ENCODE results near the gene DLGAP1. TPM values are rescaled to one million over a fixed set of nuclear protein-coding genes. Genes with fewer than 3 reads are reported as not detected.

Gene DLGAP1
- total RNA-seq, 1 donor from 2014 or later: 7.7 TPM

DNA sequence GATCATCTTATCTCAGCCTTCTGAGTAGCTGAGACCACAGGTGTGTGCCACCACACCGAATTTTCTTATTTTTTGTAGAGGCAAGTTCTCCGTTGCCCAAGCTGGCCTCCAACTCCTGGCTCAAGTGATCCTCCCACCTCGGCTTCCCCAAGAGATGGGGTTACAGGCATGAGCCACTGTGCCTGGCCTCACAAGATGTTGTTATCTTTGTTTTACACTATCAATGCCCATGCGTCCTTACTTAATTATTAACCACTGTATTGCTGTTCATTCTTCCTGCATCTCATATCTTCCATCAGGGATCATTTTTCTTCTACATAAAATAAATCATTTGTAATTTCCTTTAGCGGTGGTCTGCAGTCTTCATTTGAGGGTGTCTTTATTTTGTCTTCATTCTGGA is 823.2 kb downstream of the DLGAP1 start:
- no peaks in the 10 kb centered on the region for H3K27me3 Mint-ChIP-seq (ENCODE audit: low read depth)
- no peaks in the 10 kb centered on the region for H3K9me3 Mint-ChIP-seq (ENCODE audit: low read depth)
- no peaks in the 10 kb centered on the region for H3K36me3 Mint-ChIP-seq (ENCODE audit: low read depth)
- H3K4me1 Mint-ChIP-seq (ENCODE audit: low read depth): peaks cover 14% of the 10 kb centered on the region
- H3K4me3 Mint-ChIP-seq (ENCODE audit: unreplicated experiment): no peak overlapping the region
- H3K27ac Mint-ChIP-seq (ENCODE audit: unreplicated experiment): no peak overlapping the region
- TF ChIP-seq, protein P1, sequence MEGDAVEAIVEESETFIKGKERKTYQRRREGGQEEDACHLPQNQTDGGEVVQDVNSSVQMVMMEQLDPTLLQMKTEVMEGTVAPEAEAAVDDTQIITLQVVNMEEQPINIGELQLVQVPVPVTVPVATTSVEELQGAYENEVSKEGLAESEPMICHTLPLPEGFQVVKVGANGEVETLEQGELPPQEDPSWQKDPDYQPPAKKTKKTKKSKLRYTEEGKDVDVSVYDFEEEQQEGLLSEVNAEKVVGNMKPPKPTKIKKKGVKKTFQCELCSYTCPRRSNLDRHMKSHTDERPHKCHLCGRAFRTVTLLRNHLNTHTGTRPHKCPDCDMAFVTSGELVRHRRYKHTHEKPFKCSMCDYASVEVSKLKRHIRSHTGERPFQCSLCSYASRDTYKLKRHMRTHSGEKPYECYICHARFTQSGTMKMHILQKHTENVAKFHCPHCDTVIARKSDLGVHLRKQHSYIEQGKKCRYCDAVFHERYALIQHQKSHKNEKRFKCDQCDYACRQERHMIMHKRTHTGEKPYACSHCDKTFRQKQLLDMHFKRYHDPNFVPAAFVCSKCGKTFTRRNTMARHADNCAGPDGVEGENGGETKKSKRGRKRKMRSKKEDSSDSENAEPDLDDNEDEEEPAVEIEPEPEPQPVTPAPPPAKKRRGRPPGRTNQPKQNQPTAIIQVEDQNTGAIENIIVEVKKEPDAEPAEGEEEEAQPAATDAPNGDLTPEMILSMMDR (IDR thresholded peaks at IDR 0.05): no peak
- no peak for DNase-seq (ENCODE audit: low spot score)

DNA sequence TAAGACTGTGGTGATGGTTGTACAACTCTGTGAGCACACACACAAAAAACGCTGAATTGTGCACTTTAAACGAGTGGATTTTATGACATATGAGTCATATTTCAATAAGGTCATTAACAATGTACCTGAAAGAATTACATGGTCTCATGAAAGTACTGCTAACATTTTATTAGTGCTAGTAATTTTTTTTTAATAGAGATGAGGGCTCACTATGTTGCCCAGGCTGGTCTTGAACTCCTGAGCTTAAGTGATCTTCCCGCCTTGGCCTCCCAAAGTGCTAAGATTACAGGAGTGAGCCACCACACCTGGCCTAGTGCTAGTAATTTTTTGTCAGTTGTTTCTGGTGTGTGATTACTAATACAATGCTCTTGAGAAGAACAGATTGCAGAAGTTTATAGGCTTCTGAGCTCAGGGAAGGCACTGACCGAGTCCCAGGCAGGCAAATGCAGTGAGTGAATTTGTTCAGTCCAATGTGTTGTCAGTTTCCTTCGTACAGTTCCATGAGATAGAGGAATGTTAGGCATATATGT is 828.1 kb downstream of the DLGAP1 start:
- TF ChIP-seq, protein P1 (IDR thresholded peaks at IDR 0.05): no peak
- Mint-ChIP-seq H3K27ac (ENCODE audit: unreplicated experiment) (peak overlapping the region; percentile 88), H3K27me3 (ENCODE audit: low read depth) (no peaks in the 10 kb centered on the region), H3K9me3 (ENCODE audit: low read depth) (no peaks in the 10 kb centered on the region), H3K4me3 (ENCODE audit: unreplicated experiment) (no peak overlapping the region), H3K4me1 (ENCODE audit: low read depth) (peaks cover 62% of the 10 kb centered on the region), H3K36me3 (ENCODE audit: low read depth) (no peaks in the 10 kb centered on the region)
- no peak for DNase-seq (ENCODE audit: low spot score)

DNA sequence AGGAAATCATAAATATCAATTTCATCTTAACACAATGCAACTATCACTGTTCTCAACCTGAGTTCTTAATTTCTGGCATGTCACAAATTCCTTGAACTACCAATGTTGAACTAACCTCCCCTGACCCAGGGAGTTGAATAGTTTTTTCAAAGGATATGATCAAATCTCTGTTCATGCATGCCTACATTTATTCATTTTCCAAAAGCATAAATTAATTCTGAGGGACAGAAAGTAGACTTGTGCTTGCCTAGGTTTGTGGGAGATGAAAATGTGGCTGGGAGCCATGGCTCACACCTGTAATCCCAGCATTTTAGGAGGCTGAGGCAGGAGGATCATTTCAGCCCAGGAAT is 829.4 kb downstream of the DLGAP1 start:
- Mint-ChIP-seq H3K9me3 (ENCODE audit: low read depth) (no peaks in the 10 kb centered on the region), H3K36me3 (ENCODE audit: low read depth) (no peaks in the 10 kb centered on the region), H3K4me3 (ENCODE audit: unreplicated experiment) (no peak overlapping the region), H3K4me1 (ENCODE audit: low read depth) (peaks cover 64% of the 10 kb centered on the region), H3K27ac (ENCODE audit: unreplicated experiment) (peak overlapping the region; percentile 100), H3K27me3 (ENCODE audit: low read depth) (no peaks in the 10 kb centered on the region)
- TF ChIP-seq, protein P1 (IDR thresholded peaks at IDR 0.05): no peak
- no peak for DNase-seq (ENCODE audit: low spot score)

DNA sequence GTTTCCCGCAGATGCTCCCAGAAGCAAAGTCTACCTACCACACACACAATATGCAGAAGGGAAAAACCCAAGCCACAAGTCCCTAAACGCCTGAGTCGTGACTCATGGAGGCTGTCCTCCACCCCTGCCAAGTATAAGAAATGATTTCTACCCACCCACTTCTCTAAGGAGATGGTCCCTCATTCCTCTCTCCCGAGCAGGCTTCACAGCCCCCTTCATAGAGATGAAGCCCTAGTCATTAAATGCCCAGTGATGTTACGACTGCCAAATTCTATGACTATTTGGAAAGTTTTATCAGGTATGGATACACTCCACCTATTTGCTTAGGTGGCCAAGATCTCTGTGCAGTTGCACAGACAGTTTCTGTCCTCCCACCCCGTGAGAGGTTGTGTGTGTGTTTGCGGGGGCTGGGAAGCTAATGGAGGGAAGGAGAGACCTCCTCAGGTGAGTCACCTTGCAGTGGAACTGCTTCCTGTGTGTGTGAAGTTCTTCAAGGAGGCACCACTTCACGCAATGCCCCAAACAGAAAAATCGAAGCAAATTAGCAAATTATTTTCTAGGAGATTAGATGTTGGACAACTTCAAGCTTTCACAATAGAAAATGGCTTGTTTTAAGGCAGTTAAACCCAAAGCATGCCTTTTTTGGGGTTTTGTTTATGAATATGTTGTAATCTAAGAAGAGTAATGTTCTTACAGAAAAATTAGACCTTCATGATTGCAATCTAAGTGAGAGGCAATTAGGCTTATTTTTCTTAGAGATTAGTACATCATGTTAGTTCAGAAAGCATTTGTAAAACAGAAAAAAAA is 830.0 kb downstream of the DLGAP1 start:
- no peaks in the 10 kb centered on the region for H3K27me3 Mint-ChIP-seq (ENCODE audit: low read depth)
- peaks cover 64% of the 10 kb centered on the region for H3K4me1 Mint-ChIP-seq (ENCODE audit: low read depth)
- peak overlapping the region; percentile 100 for H3K27ac Mint-ChIP-seq (ENCODE audit: unreplicated experiment)
- no peaks in the 10 kb centered on the region for H3K9me3 Mint-ChIP-seq (ENCODE audit: low read depth)
- peak overlapping the region; percentile 46 for H3K4me3 Mint-ChIP-seq (ENCODE audit: unreplicated experiment)
- H3K36me3 Mint-ChIP-seq (ENCODE audit: low read depth): no peaks in the 10 kb centered on the region
- no peak for DNase-seq (ENCODE audit: low spot score)
- TF ChIP-seq, protein P1 (IDR thresholded peaks at IDR 0.05): no peak

DNA sequence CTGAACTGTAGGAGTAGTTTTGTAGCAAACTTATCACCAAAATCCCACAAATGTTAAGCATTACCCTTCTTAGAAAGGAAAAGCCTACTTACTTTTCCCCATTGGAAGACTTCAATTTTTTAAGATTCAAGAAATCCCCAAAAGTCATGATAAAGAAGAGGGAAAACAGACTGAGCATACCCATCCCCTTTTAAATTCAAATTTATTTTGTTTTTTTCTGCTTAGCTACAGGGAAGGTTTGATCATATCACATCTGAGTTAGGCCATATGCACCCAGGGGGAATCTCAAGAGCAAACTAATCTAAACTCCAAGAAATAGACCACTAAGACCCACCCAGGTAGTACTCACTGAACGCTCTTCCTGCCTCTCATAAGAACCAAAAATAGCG is 830.6 kb downstream of the DLGAP1 start:
- Mint-ChIP-seq H3K4me3 (ENCODE audit: unreplicated experiment) (peak overlapping the region; percentile 46), H3K27me3 (ENCODE audit: low read depth) (no peaks in the 10 kb centered on the region), H3K9me3 (ENCODE audit: low read depth) (no peaks in the 10 kb centered on the region), H3K4me1 (ENCODE audit: low read depth) (peaks cover 64% of the 10 kb centered on the region), H3K36me3 (ENCODE audit: low read depth) (no peaks in the 10 kb centered on the region), H3K27ac (ENCODE audit: unreplicated experiment) (peak overlapping the region; percentile 100)
- DNase-seq (ENCODE audit: low spot score): no peak
- TF ChIP-seq, protein P1 (IDR thresholded peaks at IDR 0.05): no peak
